CD4-positive, alpha-beta T cell treated with Interferon gamma for 1 hour (primary cell): ENCODE results near the gene TMEM123.

Experiments used
- DNase-seq: peaks from one replicate; pipeline ENCODE4 v3.0.0-alpha.2; 2020

Gene TMEM123

DNA sequence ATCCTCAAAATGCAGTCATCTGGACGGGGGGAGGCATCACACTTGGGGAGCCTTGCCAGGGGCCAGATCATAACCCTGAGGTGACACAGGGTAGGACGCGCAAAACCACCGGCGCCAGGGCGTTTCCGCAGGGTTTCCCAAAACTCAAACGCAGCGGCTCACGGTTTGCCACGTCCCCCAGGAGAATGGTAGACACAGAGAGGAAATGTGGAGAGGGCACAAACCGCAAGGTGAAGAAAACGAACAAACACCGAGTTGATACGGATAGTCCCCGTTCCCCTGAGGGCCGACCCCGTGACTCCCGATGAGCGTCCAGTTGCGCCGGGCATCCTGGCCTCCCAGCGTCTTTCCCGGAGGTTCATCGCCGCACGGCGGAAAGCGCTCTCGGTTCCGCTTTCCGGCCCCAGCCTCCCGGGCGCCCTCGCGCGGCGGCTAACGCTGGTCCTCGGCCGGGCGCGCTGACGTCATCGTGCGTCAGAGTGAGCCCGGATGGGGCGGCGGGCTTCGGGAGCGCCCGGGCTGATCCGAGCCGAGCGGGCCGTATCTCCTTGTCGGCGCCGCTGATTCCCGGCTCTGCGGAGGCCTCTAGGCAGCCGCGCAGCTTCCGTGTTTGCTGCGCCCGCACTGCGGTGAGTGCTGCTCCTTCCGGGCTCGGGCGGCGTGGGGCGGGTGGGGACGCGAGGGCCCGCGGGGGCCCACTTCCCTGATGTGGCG lies 105.7 kb downstream of the TMEM123 start, which contains the start of gene BIRC2:
Gene BIRC2, plus strand, starts transcription at position 467 of the 714 bp plus-strand sequence. CDS start 2,641 bp downstream, outside the sequence.
- peak; percentile 93 for DNase-seq

DNA sequence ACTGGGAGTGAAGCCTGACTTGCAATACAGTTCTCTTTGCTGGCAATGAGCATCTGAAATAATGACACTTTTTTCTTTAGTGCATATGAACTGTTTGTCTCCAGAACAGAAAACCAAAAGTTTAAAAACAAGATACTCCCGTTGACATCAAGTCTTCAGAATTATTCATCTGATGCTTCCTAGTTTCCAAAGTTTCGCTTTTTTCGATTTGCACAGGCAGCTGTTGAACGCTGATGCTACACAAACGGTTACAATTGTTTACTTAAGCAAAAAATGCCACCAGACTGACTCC lies 106.2 kb downstream of the TMEM123 start:
- no peak for DNase-seq
